ENCODE measurements around the gene WNK1.
A peak's percentile ranks its signal among the peaks of the same experiment; 100 is the strongest.

WNK1 gene

GRCh38 chr12:946212-946611 is 193.8 kb downstream of the WNK1 start:
- H3K4me3 ChIP-seq (ENCODE audit: low read length): no peak overlapping the region
- no peaks in the 10 kb centered on the region for H4K20me1 ChIP-seq (ENCODE audit: insufficient read depth, low read length)
- peaks cover 47% of the 10 kb centered on the region for H3K79me2 ChIP-seq (ENCODE audit: low read length)
- H3K27ac ChIP-seq (ENCODE audit: low read length): no peak overlapping the region
- H3K4me2 ChIP-seq (ENCODE audit: low read length): no peak overlapping the region
- H2AFZ ChIP-seq (ENCODE audit: low read depth, low read length): no peak overlapping the region
- peaks cover 4% of the 10 kb centered on the region for H3K36me3 ChIP-seq (replicated peaks; ENCODE audit: low read depth, low read length)
- H3K9me3 ChIP-seq (ENCODE audit: insufficient read depth, low read length): no peaks in the 10 kb centered on the region
- no peak overlapping the region for H3K9ac ChIP-seq (ENCODE audit: low read length)
- no peaks in the 10 kb centered on the region for H3K27me3 ChIP-seq (ENCODE audit: low read depth, low read length)
- TF ChIP-seq EZH2phosphoT487 (IDR thresholded peaks at IDR 0.05; ENCODE audit: low read depth) (no peak), CTCF (IDR thresholded peaks at IDR 0.05; ENCODE audit: low read depth, low read length) (no peak)
- peaks cover 9% of the 10 kb centered on the region for H3K4me1 ChIP-seq (ENCODE audit: low read length)

- H3K4me3 ChIP-seq (ENCODE audit: low read length): no peak overlapping the region
Measured at GRCh38 chr12:946631-947030, 194.3 kb downstream of the WNK1 start.

GRCh38 chr12:948238-948637 is 195.9 kb downstream of the WNK1 start:
- H3K27ac ChIP-seq (ENCODE audit: low read length): no peak overlapping the region
- no peaks in the 10 kb centered on the region for H3K9me3 ChIP-seq (ENCODE audit: insufficient read depth, low read length)
- H3K9ac ChIP-seq (ENCODE audit: low read length): peak overlapping the region; percentile 95; the same call in 1 of the 2 replicates
- no peak for TF ChIP-seq EZH2phosphoT487 (IDR thresholded peaks at IDR 0.05; ENCODE audit: low read depth)
- no peak for TF ChIP-seq CTCF (IDR thresholded peaks at IDR 0.05; ENCODE audit: low read depth, low read length)
- H3K27me3 ChIP-seq (ENCODE audit: low read depth, low read length): no peaks in the 10 kb centered on the region
- H3K4me1 ChIP-seq (ENCODE audit: low read length): peaks cover 9% of the 10 kb centered on the region
- peak overlapping the region; percentile 74 for H3K4me2 ChIP-seq (ENCODE audit: low read length)
- no peaks in the 10 kb centered on the region for H4K20me1 ChIP-seq (ENCODE audit: insufficient read depth, low read length)
- peak overlapping the region; percentile 96 for H3K4me3 ChIP-seq (ENCODE audit: low read length)
- H3K36me3 ChIP-seq (replicated peaks; ENCODE audit: low read depth, low read length): no peaks in the 10 kb centered on the region
- no peak overlapping the region for H2AFZ ChIP-seq (ENCODE audit: low read depth, low read length)
- H3K79me2 ChIP-seq (ENCODE audit: low read length): peaks cover 45% of the 10 kb centered on the region

More at GRCh38 chr12:946631-947030, 194.3 kb downstream of the WNK1 start:
- Histone ChIP-seq H3K36me3 (replicated peaks; ENCODE audit: low read depth, low read length) (peaks cover 4% of the 10 kb centered on the region), H3K4me2 (ENCODE audit: low read length) (no peak overlapping the region), H3K27ac (ENCODE audit: low read length) (no peak overlapping the region), H4K20me1 (ENCODE audit: insufficient read depth, low read length) (no peaks in the 10 kb centered on the region), H2AFZ (ENCODE audit: low read depth, low read length) (no peak overlapping the region), H3K27me3 (ENCODE audit: low read depth, low read length) (no peaks in the 10 kb centered on the region), H3K4me1 (ENCODE audit: low read length) (peaks cover 9% of the 10 kb centered on the region), H3K9me3 (ENCODE audit: insufficient read depth, low read length) (no peaks in the 10 kb centered on the region), H3K79me2 (ENCODE audit: low read length) (peaks cover 47% of the 10 kb centered on the region), H3K9ac (ENCODE audit: low read length) (no peak overlapping the region)
- TF ChIP-seq CTCF (IDR thresholded peaks at IDR 0.05; ENCODE audit: low read depth, low read length) (no peak), EZH2phosphoT487 (IDR thresholded peaks at IDR 0.05; ENCODE audit: low read depth) (no peak)

- Histone ChIP-seq H3K36me3 (replicated peaks; ENCODE audit: low read depth, low read length) (no peaks in the 10 kb centered on the region), H2AFZ (ENCODE audit: low read depth, low read length) (peak within 1 kb of the TSS; percentile 97), H4K20me1 (ENCODE audit: insufficient read depth, low read length) (no peaks in the 10 kb centered on the region), H3K79me2 (ENCODE audit: low read length) (peaks cover 41% of the 10 kb centered on the region), H3K27ac (ENCODE audit: low read length) (peak within 1 kb of the TSS; percentile 87), H3K4me2 (ENCODE audit: low read length) (peak within 1 kb of the TSS; percentile 74), H3K9me3 (ENCODE audit: insufficient read depth, low read length) (no peaks in the 10 kb centered on the region), H3K27me3 (ENCODE audit: low read depth, low read length) (no peaks in the 10 kb centered on the region), H3K4me1 (ENCODE audit: low read length) (peaks cover 9% of the 10 kb centered on the region), H3K4me3 (ENCODE audit: low read length) (peak within 1 kb of the TSS; percentile 96), H3K9ac (ENCODE audit: low read length) (peak within 1 kb of the TSS; percentile 95)
- TF ChIP-seq CTCF (IDR thresholded peaks at IDR 0.05; ENCODE audit: low read depth, low read length) (peak; percentile 92), EZH2phosphoT487 (IDR thresholded peaks at IDR 0.05; ENCODE audit: low read depth) (no peak)
Measured at GRCh38 chr12:949453-950191, 197.2 kb downstream of the WNK1 start, which contains the start of gene RAD52. TSS of gene RAD52 (minus strand) at chr12:949694. CDS start at chr12:933058, 16,636 bp downstream.
